HG02571 (cell line): ENCODE data around the gene TBATA.

ENCODE experiments used
- ATAC-seq: cut with Tn5 transposase; IDR thresholded peaks from one replicate; pipeline ENCODE4 v1.9.1; 2021; ENCODE audit warnings: mild to moderate bottlenecking, moderate library complexity; ENCODE audit not compliant: unreplicated experiment

TBATA gene

GRCh38 chr10:70763567-70763966 lies 21.6 kb downstream of the TBATA start:
- ATAC-seq = no peak

DNA sequence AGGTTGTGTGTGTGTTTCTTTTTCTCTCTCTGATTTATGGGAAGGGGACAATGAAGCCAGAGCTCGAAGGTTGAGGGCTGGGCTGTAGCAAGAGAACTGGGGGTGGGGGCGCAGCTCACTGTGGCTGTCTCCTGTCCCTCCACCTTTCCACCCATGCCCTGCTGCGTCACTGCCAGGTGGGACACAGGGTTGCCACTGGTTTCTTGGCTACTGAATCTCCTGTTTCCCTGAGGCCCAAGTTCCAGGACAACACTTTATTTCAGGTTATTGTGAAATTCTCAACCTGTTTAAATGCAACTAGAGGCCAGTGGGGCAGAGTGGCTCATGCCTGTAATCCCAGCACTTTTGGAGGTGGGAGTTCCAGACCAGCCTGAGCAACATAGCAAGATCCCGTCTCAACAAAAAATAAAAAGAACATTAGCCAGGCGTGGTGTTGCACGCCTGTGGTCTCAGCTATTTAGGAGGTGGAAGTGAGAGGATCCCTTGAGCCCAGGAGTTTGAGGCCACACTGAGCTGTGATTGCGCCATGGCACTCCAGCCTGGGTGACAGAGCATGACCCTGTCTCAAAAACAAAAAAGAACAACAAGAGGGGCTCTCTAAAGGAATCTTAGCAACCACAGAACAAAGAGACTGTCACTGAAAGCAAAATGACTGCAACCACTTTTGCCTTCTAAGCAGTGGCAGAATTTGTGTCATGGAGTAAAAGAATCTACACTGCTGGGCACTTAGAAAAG lies 22.6 kb downstream of the TBATA start:
- no peak for ATAC-seq

- ATAC-seq = no peak
Observed at GRCh38 chr10:70761727-70762350, 23.3 kb downstream of the TBATA start.

DNA sequence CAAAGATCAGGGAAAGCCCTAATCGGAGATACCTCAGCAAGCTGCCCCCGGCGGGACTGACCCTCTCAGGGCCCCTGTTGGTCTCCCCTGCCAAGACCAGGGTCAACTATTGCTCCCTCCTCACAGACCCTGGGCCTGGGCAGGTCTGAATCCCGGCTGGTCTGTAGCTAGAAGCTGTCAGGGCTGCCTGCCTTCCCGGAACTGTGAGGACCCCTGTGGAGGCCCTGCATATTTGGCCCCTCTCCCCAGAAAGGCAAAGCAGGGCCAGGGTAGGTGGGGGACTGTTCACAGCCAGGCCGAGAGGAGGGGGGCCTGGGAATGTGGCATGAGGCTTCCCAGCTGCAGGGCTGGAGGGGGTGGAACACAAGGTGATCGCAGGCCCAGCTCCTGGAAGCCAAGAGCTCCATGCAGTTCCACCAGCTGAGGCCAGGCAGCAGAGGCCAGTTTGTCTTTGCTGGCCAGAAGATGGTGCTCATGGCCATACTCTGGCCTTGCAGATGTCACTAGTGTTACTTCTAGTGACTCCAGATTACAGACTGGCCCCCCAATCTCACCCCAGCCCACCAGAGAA lies 24.1 kb downstream of the TBATA start:
- ATAC-seq = no peak

- no peak for ATAC-seq
Observed at GRCh38 chr10:70760271-70760787, 24.8 kb downstream of the TBATA start.

DNA sequence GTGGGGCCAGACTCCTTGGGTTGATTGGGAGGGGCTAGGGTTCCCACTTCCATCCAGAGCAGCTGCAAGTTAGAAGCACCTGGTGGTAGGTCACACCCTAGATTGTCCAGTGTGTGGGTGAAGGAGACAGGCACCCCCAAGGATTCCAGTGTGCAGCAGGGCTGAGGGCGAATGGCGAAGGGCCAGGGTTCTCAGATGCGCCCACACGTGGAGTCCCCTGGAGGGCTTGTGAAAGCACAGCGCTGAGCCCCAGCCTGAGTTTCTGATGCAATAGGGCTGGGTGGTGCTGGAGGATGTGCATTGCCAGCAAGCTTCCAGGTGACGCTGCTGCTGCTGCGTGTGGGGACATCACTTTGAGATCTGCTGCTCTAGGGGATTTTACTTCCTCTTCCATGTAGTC lies 25.4 kb downstream of the TBATA start:
- ATAC-seq = no peak

DNA sequence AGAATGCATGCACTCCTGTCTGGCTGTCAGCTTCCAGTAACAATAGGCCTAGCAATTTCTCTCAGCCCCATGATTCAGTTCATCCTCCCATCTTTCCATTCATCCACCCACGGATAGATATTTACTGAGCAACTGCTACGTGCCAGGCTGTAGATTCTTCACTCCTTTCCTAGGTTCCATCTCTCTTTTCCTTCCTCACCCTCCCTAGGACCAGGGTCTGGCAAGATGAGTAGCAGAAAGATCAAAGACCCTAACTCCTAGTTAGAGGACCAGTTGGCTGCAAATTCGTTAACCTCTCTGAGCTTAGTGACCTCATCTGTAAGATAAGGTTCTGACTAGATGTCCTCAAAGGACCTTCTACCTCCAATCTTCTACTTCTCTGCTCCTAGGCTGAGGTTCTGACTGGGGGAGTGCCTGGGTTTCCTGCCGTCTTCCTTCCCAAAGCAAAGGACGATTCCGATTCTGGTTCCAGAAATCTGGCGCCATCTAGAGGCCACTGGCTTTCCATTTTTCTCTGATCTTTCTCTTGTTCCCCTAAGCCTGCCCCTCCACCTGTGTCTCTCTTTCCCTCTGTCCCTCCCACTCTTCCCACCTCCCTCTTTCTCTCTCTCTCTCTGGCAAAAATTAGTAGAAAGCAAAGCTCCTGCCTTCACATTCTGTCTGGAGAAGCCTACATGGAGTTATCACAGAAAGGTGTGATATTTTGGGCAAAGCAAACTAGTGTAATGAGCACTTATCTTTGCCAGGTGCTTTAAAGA lies 26.2 kb downstream of the TBATA start:
- ATAC-seq = no peak

- ATAC-seq = no peak
Observed at GRCh38 chr10:70757856-70758255, 27.3 kb downstream of the TBATA start.

GRCh38 chr10:70756700-70757360 lies 28.3 kb downstream of the TBATA start:
- no peak for ATAC-seq

DNA sequence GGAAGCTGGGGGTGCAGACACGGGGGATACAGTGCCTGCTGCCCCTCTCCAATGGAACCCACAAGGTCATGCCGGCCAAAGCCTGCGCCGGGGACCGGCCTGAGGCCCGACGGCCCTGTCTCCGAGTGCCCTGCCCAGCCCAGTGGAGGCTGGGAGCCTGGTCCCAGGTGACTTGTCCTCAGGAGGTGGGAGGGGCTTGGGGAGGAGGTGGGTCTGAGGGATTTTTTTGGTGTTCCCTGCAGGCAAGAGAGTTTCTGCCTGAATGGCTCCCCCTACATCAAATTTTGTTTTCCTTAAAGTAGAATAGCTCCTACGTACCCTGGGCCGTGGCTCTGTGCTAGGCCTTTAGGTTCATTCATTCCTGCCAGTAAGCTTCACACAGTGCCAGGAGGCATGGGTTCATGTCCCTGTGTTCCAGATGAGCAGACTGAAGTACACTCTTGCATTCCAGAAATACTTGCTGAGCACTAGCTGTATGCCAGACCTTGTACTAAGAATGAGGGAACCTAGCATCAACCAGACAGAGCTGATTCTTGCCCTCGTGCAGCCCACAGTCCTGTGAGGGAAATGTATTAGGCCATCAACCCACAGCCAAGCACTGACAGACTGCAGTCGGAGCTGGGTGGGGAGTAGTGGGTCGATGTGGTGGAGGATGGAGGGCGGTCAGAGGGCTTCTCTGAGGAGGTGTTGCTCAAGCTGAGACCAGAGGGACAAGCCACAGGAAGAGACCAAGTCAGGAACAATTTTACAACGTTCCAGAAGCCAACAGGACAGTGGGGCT lies 31.1 kb downstream of the TBATA start:
- no peak for ATAC-seq

GRCh38 chr10:70753026-70753663 lies 32.0 kb downstream of the TBATA start:
- ATAC-seq = no peak

- ATAC-seq = no peak
Observed at GRCh38 chr10:70752571-70752970, 32.6 kb downstream of the TBATA start.

DNA sequence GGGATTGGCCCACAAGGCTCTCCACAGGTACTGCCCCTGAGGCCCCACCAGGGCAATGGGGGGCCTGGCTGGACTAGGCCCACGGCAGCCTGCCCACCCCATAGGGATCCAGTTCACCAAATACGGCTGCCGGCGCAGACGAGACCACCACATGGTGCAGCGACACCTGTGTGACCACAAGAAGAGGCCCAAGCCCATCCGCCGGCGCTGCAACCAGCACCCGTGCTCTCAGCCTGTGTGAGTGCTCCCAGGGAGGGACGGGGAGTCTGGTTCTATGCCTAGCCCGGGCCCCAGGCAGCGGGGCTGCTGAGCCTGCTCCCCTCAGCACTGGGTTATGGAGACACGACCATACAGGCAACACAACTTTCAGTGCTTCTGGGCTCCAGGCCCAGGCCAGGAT lies 33.2 kb downstream of the TBATA start:
- no peak for ATAC-seq

DNA sequence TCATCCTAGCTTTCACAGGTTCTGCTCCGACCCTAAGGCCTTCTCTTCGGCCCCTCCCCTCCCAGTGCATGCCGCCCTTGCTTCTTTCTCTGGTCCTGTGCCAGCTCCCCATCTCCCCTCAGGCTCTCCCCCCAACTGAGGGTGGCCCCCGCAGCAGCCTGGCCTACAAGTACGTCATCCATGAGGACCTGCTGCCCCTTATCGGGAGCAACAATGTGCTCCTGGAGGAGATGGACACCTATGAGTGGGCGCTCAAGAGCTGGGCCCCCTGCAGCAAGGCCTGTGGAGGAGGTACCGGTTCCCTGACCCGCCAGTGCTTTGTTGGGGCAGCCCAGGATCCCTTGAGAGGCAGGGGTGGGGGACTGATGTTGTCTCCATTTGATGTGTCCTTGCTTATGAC lies 33.8 kb downstream of the TBATA start:
- ATAC-seq = no peak

DNA sequence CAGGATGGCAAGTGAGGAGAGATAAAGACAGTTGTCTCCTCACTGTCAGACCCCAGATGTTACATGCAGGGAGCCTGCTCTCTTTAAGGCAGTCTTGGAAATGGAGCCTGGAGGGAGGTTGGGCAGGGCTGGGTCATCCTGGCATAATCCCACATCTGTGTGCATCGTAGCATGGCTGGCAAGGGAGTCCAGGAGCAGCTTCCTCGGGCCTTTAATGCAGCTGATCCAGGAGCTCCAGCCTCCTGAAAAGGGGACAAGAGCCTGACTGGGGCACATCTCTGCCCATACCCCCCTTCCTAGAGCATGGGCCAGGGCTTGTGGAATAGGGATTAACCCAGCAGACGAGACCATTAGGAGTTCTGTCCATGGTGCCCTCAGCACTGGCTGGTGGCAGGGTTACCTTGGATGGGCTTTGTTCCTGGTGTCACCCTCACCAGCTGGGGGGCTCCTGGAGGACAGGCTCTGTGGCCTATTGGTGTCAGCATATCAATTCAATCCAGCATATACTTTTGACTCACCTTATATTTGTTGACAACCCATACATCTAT lies 34.9 kb downstream of the TBATA start:
- no peak for ATAC-seq

DNA sequence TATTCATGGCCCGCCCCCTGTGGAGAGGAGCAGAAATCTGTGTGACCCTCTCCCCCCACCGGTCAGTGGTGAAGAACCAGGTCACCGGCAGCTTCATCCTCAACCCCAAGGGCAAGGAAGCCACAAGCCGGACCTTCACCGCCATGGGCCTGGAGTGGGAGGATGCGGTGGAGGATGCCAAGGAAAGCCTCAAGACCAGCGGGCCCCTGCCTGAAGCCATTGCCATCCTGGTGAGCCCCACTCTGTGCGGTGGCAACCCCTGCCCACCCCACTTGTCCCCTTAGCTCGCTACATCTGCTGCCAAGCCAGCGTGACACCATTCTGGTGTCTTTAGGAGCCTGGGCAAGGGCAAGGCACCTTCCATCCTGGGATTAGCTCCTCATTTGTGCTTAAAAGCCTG lies 35.4 kb downstream of the TBATA start:
- ATAC-seq = no peak

DNA sequence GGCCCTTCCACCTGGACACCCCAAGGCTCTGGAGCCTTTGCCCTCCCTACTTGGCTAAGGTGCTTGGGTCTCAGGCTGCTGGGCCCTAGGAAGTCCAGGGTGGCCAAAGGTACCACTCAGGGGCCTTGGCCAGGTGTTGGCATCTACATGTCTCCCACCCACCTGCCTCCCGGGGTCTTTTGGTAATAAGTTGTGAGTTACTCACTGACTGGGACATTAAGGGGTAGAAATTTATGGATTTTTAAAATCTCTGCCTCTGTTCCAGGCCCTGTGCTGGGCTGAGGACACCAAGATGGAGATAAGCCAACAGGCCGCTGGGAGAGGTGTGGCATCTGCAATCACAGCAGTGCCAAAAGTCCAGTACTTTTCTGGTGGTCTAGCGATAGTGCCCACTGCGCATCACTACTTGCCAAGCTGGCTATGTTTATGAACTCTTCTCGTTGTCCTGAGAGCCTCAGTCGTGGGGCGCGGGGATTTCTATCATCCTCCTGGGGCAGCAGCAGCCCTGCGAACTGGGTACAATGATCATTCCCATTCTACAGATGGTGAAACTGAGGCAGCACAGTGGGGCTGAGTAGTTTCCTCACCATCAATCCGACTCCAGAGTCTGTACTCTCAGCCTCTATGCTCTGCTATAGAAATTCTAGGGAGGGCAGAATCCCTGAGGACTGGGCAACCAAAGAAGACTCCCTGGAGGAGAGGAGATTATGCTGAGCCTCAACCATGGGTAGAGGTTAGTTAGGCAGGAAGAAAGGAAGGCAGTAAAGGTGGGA lies 36.2 kb downstream of the TBATA start:
- no peak for ATAC-seq

DNA sequence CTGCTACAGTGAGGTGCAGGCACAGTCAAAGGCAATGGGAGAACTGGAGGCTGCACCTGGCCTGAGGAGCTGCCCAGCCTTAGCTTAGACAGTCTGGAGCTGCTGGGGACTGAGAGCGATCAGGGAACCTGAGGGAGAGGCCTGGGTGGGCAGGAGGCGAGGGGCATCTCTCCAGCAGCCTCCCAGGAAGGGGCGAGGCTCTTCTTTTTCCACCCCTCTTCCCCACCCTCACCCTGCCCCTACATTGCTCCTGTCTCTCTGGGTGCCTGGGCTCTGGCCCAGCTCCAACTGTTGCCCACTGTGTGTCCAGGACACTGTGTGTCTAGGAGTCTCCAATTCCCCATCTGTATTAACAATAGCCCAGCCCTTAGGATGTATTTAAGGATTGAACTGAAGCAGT lies 36.9 kb downstream of the TBATA start:
- no peak for ATAC-seq
